Immature natural killer cell (primary cell): ENCODE measurements around the gene TIMM29. TPM values are rescaled to one million over a fixed set of nuclear protein-coding genes. Genes with fewer than 3 reads are reported as not detected.

Source experiments
- DNase-seq, 3 donors: peaks; one replicate each; pipeline ENCODE4 v3.0.0; 2022; ENCODE audit warnings: mixed read lengths in 1 of 3
- H3K27ac Mint-ChIP-seq, 6 donors: one replicate each; pipeline ENCODE4 v1.8.0; 2020; ENCODE audit warnings: mixed read lengths in 6 of 6, mild to moderate bottlenecking in 5 of 6, inconsistent platforms in 4 of 6, moderate library complexity in 3 of 6
- H3K27me3 Mint-ChIP-seq, 3 donors: one replicate each; pipeline ENCODE4 v1.8.0; 2020 to 2021; ENCODE audit warnings: low read depth in 3 of 3, mild to moderate bottlenecking in 3 of 3, mixed read lengths in 3 of 3, moderate library complexity in 3 of 3, inconsistent platforms in 1 of 3
- H3K36me3 Mint-ChIP-seq, 3 donors: one replicate each; pipeline ENCODE4 v1.8.0; 2020; ENCODE audit warnings: mixed read lengths in 3 of 3, inconsistent platforms in 2 of 3, mild to moderate bottlenecking in 2 of 3
- H3K4me1 Mint-ChIP-seq, 2 donors: one replicate each; pipeline ENCODE4 v1.8.0; 2020; ENCODE audit warnings: inconsistent platforms in 2 of 2, mild to moderate bottlenecking in 2 of 2, mixed read lengths in 2 of 2, moderate library complexity in 1 of 2
- H3K4me3 Mint-ChIP-seq, 5 donors: one replicate each; pipeline ENCODE4 v1.8.0; 2020; ENCODE audit warnings: mild to moderate bottlenecking in 5 of 5, mixed read lengths in 5 of 5, inconsistent platforms in 3 of 5, moderate library complexity in 3 of 5
- H3K9me3 Mint-ChIP-seq, 6 donors: one replicate each; pipeline ENCODE4 v1.8.0; 2020; ENCODE audit warnings: mild to moderate bottlenecking in 6 of 6, mixed read lengths in 6 of 6, inconsistent platforms in 4 of 6, moderate library complexity in 3 of 6
- polyA plus RNA-seq, 3 donors: library from polyadenylated mRNA; unstranded; fragments of 300-500 nt; fragmentation: Illumina TruSeq; gene quantifications; one replicate each; pipeline ENCODE4 v1.2.3, GENCODE V29; 2021

TIMM29 gene
- polyA plus RNA-seq, 3 donors from 2014 or later, result 29.6 to 40.8 (median 35.4) TPM

GRCh38 chr19:10968527-10969135 lies 40.0 kb downstream of the TIMM29 start:
- peaks cover 0 to 3% (median 0%) of the 10 kb centered on the region in 3 donors for H3K36me3 Mint-ChIP-seq
- no peak for DNase-seq
- peaks cover 0 to 6% (median 5%) of the 10 kb centered on the region in 3 donors for H3K27me3 Mint-ChIP-seq
- H3K4me1 Mint-ChIP-seq, result peaks cover 35 to 55% of the 10 kb centered on the region in 2 donors
- H3K27ac Mint-ChIP-seq, result peak overlapping the region in 1 of 6 donors; percentile 17
- H3K9me3 Mint-ChIP-seq, result no peaks in the 10 kb centered on the region
- H3K4me3 Mint-ChIP-seq, result no peak overlapping the region

GRCh38 chr19:10971107-10971726 lies 42.6 kb downstream of the TIMM29 start:
- Mint-ChIP-seq H3K4me3 (no peak overlapping the region), H3K27ac (no peak overlapping the region), H3K9me3 (no peaks in the 10 kb centered on the region), H3K36me3 (peaks cover 0 to 3% (median 0%) of the 10 kb centered on the region in 3 donors), H3K4me1 (peaks cover 29 to 45% of the 10 kb centered on the region in 2 donors), H3K27me3 (peaks cover 0 to 2% (median 0%) of the 10 kb centered on the region in 3 donors)
- no peak for DNase-seq

GRCh38 chr19:10975374-10976130 lies 46.9 kb downstream of the TIMM29 start:
- Mint-ChIP-seq H3K36me3 (peaks cover 0 to 2% (median 0%) of the 10 kb centered on the region in 3 donors), H3K4me3 (no peak overlapping the region), H3K27me3 (peaks cover 0 to 2% (median 2%) of the 10 kb centered on the region in 3 donors), H3K4me1 (peaks cover 31 to 32% of the 10 kb centered on the region in 2 donors), H3K27ac (no peak overlapping the region), H3K9me3 (no peaks in the 10 kb centered on the region)
- DNase-seq, result no peak

GRCh38 chr19:10976131-10976892 lies 47.7 kb downstream of the TIMM29 start:
- Mint-ChIP-seq H3K9me3 (no peaks in the 10 kb centered on the region), H3K36me3 (no peaks in the 10 kb centered on the region), H3K27me3 (peaks cover 0 to 2% (median 2%) of the 10 kb centered on the region in 3 donors), H3K27ac (peak overlapping the region in 1 of 6 donors; percentile 50), H3K4me1 (peaks cover 25 to 29% of the 10 kb centered on the region in 2 donors), H3K4me3 (no peak overlapping the region)
- DNase-seq, result no peak

GRCh38 chr19:10977742-10978092 lies 49.1 kb downstream of the TIMM29 start:
- H3K4me3 Mint-ChIP-seq, result no peak overlapping the region
- H3K27me3 Mint-ChIP-seq, result peaks cover 2% of the 10 kb centered on the region in 3 donors
- H3K27ac Mint-ChIP-seq, result peak overlapping the region in 1 of 6 donors; percentile 32
- DNase-seq, result no peak
- no peaks in the 10 kb centered on the region for H3K36me3 Mint-ChIP-seq
- no peaks in the 10 kb centered on the region for H3K9me3 Mint-ChIP-seq
- peaks cover 26 to 27% of the 10 kb centered on the region in 2 donors for H3K4me1 Mint-ChIP-seq

Other genes with a start within 250 kb of the TIMM29 start
- 10 to 100 TPM; 25.5 to 48.1 (median 33.7) TPM for gene QTRT1, start 227.4 kb upstream of the TIMM29 start, polyA plus RNA-seq
- 100 to 1,000 TPM in 1 of 3 donors, 10 to 100 TPM in 2; 62.9 to 170 (median 92.7) TPM for gene DNM2, start 210.7 kb upstream of the TIMM29 start, polyA plus RNA-seq
- gene TMED1, start 92.6 kb upstream of the TIMM29 start, polyA plus RNA-seq, result 100 to 1,000 TPM in 1 of 3 donors, 10 to 100 TPM in 2; 60.1 to 103 (median 88.5) TPM
- gene C19orf38, start 80.4 kb upstream of the TIMM29 start, polyA plus RNA-seq, result 1 to 10 TPM; 1.2 to 5.6 (median 3.3) TPM
- under 1 TPM; 0.26 to 0.83 (median 0.29) TPM for gene CARM1, start 57.3 kb upstream of the TIMM29 start, polyA plus RNA-seq
- 10 to 100 TPM; 14.8 to 24.7 (median 24.1) TPM for gene YIPF2, start 172 bp upstream of the TIMM29 start, polyA plus RNA-seq
- gene SMARCA4, start 32.2 kb downstream of the TIMM29 start, polyA plus RNA-seq, result 10 to 100 TPM in 1 of 3 donors, 1 to 10 TPM in 2; 1.7 to 23.8 (median 6.6) TPM
- 10 to 100 TPM; 10.8 to 28.1 (median 22.8) TPM for gene LDLR, start 160.7 kb downstream of the TIMM29 start, polyA plus RNA-seq
- gene SPC24, start 227.0 kb downstream of the TIMM29 start, polyA plus RNA-seq, result under 1 TPM in 2 of 3 donors, not detected in 1; 0.08 to 0.96 TPM